AG04449 (cell line): ENCODE results near the gene CTTN.

Experiments
- CTCF ChIA-PET: fragments of 350-600 bp; formaldehyde crosslinking; extraction: SDS; loops from one replicate; lab custom pipeline; 2021; ENCODE audit warnings: antibody characterized with exemption; lab: Yijun Ruan, JAX
- POLR2A ChIA-PET: fragments of 400-600, 350-600 bp; formaldehyde crosslinking; extraction: SDS; loops from one replicate; lab custom pipeline; 2020; ENCODE audit warnings: antibody characterized with exemption, inconsistent platforms; lab: Yijun Ruan, JAX
- DNase-seq: peaks from one replicate; pipeline ENCODE4 v3.0.0-alpha.2; 2010; ENCODE audit warnings: low read depth, low spot score
- H3K4me3 ChIP-seq: 2 replicates; pipeline ENCODE4 v1.5.1; 2011; ENCODE audit warnings: low read depth, mild to moderate bottlenecking, control low read depth, low read length
- CTCF ChIP-seq: IDR thresholded peaks from one replicate; pipeline ENCODE4 v1.5.1; 2011; ENCODE audit warnings: mild to moderate bottlenecking, moderate library complexity, low read length, control low read depth, inconsistent platforms; ENCODE audit not compliant: insufficient read depth; ENCODE audit errors: missing control alignments

The CTTN gene

GRCh38 chr11:70397983-70398833 is at the start of gene CTTN:
TSS of gene CTTN (plus strand) at chr11:70398529. CDS start at chr11:70407298, 8,769 bp downstream.
- POLR2A ChIA-PET, result interaction anchor here (0.8 to 2.0 kb wide), 2 partner anchors 16 to 17 kb away, joined by 3 to 7 read pairs; no protein-coding TSS in a partner anchor
- no peak for DNase-seq
- H3K4me3 ChIP-seq, result peak within 1 kb of the TSS; percentile 64
- no peak for TF ChIP-seq CTCF
- CTCF ChIA-PET, result interaction anchor here (2.0 kb wide), 1 partner anchor 14 kb away, joined by 5 read pairs; no protein-coding TSS in a partner anchor

GRCh38 chr11:70348608-70349007 is 49.7 kb upstream of the CTTN start:
- no peak overlapping the region for H3K4me3 ChIP-seq
- no peak for DNase-seq
- ChIA-PET POLR2A (no interaction called here), CTCF (interaction anchor here (0.7 to 1.2 kb wide), 3 partner anchors 10 to 46 kb away, joined by 3 read pairs; no protein-coding TSS in a partner anchor)
- TF ChIP-seq CTCF, result no peak

- ChIA-PET POLR2A (no interaction called here), CTCF (interaction anchor here (1.5 to 1.7 kb wide), 2 partner anchors 14 to 16 kb away, joined by 4 to 5 read pairs; no protein-coding TSS in a partner anchor)
- no peak for DNase-seq
- TF ChIP-seq CTCF, result no peak
- H3K4me3 ChIP-seq, result no peak overlapping the region
These were observed 46.7 kb upstream of the CTTN start for GRCh38 chr11:70351646-70352045.

- DNase-seq, result no peak
- POLR2A ChIA-PET, result no interaction called here
- no peak overlapping the region for H3K4me3 ChIP-seq
- CTCF ChIA-PET, result interaction anchor here (1.5 to 1.7 kb wide), 2 partner anchors 14 to 16 kb away, joined by 4 to 5 read pairs; no protein-coding TSS in a partner anchor
- TF ChIP-seq CTCF, result no peak
These were observed 46.2 kb upstream of the CTTN start for GRCh38 chr11:70352100-70352499.

GRCh38 chr11:70352601-70353000 is 45.7 kb upstream of the CTTN start:
- TF ChIP-seq CTCF, result no peak
- POLR2A ChIA-PET, result no interaction called here
- H3K4me3 ChIP-seq, result no peak overlapping the region
- DNase-seq, result no peak
- CTCF ChIA-PET, result interaction anchor here (1.5 to 1.7 kb wide), 2 partner anchors 14 to 15 kb away, joined by 4 to 5 read pairs; no protein-coding TSS in a partner anchor

GRCh38 chr11:70353329-70353728 is 45.0 kb upstream of the CTTN start:
- ChIA-PET CTCF (interaction anchor here (1.7 kb wide), 1 partner anchor 15 kb away, joined by 4 read pairs; no protein-coding TSS in a partner anchor), POLR2A (no interaction called here)
- TF ChIP-seq CTCF, result no peak
- DNase-seq, result no peak
- no peak overlapping the region for H3K4me3 ChIP-seq
